NCI-H146 (cell line): ENCODE results near the gene LZTR1.
A peak's percentile ranks its signal among the peaks of the same experiment; 100 is the strongest.
"Not testable (repeated sequence)": the region's sequence is repeated elsewhere in the genome, so short reads cannot be mapped to it uniquely, and the experiment has no call there.

Experiments
- DNase-seq: peaks from one replicate; lab custom pipeline; 2025; lab: John Stamatoyannopoulos, UW

Gene LZTR1

DNA sequence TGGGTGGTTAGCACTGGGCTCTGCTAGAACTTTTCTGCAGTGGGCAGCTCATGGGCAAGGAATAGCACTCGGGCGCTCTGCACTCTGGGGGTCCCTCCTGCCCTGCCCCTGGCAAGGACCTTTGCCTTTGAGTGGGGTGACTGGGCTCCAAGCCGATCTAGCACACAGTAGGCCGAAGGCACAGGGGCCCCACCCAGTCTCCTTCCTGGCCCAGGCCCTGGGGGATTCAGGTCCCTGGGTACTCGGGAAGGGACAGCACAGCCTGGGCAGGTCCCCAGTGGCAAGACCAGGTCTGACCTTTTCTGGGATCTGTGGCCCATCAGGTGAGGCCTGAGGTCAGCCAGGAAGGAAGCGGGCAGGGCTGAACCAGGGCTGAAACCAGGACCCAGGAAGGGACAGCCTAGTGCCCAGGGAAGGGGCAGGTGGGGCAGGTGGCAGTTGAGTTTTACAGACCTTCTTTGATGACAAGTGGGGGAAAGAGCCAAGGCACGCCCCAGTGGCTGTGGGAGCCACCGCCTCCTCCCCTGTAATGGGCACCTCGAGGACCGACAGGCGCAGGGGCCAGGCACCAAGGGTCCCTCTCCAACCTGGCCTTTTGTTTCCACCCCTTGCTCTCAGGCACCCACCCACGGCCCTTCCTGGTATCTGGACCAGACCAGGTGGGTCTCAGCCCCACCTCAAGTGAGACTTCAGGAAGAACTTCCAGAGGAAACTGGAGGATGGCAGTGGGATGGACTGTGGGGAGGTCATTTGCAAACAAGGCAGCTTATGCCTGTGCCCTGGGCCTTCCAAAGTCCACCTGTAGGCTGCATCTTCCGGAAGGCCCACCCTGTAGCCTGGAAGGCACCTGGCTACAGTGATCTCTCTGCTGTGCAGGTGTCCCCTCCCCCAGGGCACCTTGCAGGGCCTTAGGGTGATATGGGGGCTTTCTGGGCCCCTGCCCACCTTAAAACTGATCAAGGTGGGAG lies 15.9 kb upstream of the LZTR1 start:
- DNase-seq: no peak

DNA sequence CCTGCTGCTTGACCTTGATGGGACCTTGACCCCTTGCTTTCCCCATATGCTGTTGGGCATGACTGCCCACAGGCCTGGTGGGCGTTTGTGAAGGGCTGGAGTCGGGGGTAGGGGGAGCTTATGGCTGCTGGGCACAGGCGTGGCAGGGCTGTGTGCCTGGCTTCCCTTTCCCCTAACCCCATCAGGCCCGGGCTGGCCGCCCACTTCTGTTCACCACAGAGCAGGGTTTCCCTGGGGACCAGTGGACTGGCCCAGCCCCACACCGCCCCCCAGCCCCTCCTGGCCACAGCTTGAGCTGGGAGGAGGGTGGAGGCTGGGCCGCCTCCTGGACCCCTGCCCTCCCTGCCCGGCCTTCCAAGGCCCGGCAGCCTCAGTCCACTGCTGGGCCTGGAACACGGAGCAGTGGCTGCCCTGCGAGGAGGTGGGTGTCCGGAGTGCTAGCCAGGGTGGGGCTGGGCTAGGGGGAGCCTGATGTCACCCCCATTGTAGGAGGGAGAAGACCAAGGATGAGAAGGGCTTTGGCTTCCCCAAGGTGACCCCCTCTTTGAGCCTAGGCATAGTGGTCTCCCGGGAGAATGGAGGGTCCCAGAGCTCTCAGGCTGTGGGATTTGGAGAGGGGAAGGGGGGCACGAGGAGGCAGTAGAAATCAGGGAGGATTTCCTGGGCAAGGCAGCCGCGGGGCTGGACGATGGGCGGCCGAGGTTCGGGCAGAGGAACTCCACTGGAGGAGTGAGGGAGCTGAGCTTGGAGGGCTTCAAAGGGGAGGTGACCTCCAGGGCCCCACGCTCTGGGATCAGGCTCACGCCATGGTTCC lies 15.0 kb upstream of the LZTR1 start, which contains the start of gene AIFM3:
AIFM3 (plus strand) TSS at position 373 of the 814 bp plus-strand sequence. CDS start 690 bp downstream, outside the sequence.
- no peak for DNase-seq

DNA sequence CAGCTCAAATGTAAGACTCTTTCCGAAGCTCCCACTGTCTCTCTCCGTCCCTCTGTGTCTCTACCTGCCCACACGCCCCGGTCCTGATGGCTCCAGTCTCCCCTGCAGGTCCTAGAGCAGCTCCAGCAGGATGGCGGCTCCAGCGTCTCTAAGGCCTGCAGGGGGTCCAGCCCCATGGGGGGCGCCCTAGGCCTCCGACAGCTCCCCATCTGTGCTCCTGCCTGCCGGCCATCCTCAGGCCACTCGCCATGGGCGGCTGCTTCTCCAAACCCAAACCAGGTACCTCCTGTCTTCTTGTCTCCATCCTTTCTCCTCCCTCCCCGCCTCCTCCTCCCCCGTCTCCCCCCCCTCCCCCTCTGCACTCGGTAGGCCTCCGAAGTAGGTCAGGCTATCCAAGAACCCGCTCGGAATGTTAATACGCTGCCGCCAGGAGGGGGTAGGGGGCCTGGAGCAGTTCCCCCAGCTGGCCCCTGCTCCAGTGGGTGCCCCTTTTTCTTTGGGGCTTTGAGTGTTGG lies 14.3 kb upstream of the LZTR1 start:
- no peak for DNase-seq

DNA sequence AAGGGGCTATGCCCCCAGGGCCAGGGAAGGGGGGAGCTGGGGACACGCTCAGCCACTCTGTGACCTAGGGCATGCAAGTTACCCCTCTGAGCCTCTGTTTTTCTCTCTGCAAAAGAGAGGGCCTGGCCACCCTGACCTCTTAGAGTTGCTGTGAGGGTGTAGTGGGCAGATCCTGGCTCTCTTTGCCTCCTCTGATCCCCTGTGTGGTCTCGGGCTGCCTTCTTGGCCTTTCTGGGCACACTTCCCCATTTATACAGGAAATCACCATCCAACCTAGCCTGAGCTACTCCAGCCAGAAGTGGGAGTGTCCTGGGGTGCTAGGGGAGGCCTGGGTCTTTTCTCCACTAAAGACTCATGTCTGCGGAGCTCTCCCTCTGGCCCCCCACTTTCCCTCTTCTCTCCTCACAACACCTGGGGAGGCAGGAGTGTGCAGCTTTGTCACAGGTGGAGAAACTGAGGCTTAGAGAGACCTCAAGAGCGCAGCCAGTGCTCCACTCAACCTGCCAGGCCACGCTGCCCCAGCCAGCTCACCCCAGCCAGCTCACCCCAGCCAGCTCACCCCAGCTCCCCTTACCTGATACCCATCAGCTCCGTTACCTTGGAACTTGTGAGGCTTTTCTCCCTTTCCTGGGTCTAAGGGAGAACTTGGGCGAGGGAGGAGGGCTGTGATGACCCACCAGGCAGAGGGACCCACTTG lies 13.7 kb upstream of the LZTR1 start:
- DNase-seq: no peak

DNA sequence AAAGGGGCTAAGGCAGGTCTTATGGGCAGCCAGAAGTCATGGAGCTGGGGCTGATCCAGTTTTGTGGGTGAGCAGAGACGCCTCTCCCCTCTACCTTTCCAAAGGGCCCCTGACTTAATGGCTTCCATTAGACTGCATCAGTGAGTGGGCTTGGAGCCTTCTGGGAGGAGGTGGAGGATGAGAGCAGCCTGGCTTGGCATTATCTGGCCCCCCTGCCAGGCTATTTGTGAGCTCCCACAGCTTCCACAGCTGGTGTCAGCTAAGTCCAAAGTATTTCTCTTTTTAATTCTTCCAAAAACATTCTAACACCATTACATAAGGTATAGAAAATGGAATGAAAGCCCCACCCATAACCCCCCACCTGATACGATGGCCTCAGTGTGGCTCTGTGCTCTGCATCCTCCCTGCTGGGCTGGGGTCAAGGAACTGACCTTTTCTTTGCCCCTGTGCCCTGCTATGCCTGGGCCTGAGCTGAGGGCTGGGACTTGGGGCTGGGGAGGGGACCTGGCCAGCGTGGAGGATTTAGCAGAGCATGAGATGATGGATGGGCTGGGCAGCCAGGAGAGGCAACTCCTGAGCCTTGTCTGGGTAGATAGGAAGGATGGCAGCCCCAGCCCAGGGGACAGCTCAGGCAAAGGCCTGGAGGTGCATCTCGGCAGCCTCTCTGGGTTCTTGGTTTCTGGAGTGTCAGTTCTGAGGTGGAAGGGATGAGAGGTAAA lies 11.0 kb upstream of the LZTR1 start:
- peak; percentile 35 for DNase-seq

DNA sequence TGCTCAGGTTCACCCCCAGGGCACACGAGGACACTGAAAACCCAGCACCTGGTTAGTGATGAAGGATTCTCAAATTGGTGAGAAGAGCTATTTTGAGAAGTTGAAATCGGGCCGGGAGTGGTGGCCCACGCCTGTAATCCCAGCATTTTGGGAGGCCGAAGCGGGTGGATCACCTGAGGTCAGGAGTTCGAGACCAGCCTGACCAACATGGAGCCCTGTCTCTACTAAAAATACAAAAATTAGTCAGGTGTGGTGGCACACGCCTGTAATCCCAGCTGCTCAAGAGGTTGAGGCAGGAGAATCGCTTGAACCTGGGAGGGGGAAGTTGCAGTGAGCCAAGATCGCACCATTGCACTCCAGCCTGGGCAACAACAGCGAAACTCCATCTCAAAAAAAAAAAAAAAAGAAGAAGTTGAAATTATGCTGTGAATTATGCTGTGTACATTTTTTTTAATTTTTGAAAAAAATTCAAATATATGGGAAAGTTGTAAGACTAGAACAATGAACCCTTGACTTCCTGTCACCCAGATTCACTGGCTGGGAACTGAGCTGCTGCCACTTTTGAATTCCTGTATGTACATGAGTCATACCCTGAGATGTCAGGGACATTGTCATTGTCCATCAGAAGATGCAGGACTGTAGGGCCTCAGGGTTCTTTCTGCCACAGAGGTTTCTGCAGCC lies 9.9 kb upstream of the LZTR1 start:
- DNase-seq: not testable (repeated sequence)

DNA sequence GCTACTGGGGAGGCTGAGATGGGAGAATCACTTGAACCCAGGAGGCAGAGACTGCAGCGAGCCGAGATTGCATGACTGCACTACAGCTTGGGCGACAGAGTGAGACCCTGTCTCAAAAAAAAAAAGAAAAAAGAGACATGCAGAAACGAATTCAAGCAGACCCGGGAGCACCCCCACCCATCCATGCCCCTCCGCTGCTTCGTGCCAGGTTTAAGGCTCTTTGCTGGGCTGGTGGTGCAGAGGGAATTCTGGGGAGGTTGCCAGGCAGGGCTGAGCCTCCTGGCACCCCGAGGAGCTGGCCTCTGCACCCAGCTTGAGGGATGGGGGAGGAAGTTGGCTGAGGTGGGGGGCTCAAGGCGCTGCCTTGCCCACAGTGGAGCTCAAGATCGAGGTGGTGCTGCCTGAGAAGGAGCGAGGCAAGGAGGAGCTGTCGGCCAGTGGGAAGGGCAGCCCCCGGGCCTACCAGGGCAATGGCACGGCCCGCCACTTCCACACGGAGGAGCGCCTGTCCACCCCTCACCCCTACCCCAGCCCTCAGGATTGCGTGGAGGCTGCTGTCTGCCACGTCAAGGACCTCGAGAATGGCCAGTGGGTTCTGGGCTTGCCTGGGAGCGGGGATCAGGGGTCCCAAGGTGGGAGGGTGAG lies 9.0 kb upstream of the LZTR1 start:
- DNase-seq: no peak

DNA sequence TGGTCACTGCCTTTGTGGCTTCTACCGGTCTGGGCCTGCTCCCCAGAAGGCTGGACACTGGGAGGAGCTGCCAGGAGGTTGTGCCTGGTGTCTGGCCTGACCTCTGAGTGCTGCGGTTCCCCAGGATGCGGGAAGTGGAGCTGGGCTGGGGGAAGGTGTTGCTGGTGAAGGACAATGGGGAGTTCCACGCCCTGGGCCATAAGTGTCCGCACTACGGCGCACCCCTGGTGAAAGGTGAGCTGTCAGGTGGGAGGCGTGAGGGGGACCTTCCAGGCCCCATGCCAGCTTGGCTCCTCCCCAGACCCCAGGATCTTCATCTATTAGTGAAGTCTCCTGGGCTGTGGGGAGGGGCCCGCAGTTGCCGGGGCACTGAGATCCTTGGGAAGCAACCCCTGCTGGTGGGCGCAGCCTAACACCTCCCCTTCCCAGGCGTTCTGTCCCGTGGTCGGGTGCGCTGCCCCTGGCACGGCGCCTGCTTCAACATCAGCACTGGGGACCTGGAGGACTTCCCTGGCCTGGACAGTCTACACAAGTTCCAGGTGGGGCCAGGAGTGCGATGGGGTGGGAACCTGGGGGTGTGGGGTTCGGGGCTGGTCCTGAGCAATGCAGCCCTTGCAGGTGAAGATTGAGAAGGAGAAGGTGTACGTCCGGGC lies 8.3 kb upstream of the LZTR1 start:
- no peak for DNase-seq

DNA sequence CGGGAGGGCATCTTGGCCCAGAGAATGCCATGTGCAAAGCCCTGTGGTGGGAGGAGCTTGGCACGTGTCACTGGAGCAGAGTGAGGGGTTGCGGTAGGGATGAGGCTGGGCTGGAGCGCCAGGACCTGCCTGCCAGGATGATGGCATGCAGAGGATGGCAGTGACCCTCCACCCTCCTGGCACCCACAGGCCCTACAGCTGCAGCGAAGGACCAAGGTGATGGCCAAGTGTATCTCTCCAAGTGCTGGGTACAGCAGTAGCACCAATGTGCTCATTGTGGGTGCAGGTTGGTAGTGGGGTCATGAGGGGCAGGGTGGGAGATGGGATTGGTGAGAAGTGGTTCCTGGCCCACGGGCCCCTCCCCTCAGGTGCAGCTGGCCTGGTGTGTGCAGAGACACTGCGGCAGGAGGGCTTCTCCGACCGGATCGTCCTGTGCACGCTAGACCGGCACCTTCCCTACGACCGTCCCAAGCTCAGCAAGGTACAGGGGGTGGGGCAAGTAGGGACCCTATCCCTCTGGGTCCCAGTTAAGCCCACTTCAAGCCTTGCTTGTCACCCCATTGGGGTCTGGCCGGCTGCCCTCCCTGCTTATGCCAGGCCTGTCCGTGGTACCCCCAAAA lies 7.7 kb upstream of the LZTR1 start:
- no peak for DNase-seq

DNA sequence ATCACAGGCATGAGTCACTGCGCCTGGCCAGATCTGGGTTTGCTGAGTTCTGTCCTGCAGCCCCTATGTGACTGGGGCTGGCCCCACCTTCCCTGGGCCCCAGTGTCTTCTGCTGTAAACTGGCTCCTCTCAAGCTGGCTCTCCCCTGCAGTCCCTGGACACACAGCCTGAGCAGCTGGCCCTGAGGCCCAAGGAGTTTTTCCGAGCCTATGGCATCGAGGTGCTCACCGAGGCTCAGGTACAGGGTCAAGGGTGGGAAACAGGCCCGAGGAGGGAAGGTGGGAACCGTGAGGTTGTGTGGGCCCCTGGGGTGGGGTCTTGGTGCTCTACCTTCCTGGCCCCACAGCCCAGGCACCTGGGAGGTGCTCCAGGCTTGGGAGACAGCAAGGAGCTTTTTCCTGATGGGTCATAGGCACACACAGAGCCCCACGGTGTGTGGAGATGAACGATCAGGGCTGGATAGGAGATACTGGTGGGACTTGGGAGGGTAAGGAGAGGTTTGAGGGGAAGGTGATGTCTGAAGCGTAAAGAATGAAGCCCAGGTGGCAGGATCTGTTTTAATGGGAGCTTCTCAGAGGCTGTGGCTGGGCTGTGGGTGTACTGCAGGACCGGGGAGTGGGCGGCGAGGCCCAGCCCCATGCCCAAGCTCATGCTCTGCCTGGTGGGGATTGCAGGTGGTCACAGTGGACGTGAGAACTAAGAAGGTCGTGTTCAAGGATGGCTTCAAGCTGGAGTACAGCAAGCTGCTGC lies 6.4 kb upstream of the LZTR1 start:
- no peak for DNase-seq

DNA sequence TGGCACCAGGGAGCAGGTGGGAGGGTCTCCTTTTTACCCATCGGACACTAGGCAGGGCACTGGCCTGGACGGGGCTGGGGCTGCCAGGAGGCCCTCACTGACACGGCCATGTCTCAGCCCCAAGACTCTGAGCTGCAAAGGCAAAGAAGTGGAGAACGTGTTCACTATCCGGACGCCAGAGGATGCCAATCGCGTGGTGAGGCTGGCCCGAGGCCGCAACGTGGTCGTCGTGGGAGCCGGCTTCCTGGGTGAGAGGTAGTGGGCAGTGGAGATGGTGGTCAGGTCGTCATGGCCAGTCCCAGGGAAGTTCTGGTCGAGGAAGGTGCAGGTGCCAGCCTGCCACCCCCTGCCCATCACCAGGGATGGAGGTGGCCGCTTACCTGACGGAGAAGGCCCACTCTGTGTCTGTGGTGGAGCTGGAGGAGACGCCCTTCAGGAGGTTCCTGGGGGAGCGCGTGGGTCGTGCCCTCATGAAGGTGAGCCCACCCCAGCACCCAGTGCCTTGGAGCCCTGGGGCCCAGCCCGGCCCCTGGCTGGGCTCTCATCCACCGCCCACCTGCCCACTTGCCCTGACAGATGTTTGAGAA lies 5.7 kb upstream of the LZTR1 start:
- no peak for DNase-seq

DNA sequence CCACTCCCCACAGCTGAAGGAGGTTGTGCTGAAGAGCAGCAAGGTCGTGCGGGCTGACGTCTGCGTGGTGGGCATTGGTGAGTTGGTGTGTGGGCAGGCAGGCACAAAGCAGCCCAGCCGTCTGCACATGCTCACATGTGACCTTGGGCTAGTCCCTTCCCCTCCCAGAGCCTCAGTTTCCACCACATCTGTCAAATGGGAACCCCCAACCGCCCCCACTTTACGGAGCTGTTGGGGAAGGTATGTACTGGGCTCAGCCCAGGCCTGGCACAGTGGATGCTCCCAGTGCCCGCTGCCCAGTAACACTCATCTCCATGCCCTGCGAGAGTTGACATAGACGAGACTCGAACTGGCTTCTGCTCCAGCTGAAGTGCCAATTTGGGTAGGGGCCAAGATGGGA lies 5.1 kb upstream of the LZTR1 start:
- no peak for DNase-seq

DNA sequence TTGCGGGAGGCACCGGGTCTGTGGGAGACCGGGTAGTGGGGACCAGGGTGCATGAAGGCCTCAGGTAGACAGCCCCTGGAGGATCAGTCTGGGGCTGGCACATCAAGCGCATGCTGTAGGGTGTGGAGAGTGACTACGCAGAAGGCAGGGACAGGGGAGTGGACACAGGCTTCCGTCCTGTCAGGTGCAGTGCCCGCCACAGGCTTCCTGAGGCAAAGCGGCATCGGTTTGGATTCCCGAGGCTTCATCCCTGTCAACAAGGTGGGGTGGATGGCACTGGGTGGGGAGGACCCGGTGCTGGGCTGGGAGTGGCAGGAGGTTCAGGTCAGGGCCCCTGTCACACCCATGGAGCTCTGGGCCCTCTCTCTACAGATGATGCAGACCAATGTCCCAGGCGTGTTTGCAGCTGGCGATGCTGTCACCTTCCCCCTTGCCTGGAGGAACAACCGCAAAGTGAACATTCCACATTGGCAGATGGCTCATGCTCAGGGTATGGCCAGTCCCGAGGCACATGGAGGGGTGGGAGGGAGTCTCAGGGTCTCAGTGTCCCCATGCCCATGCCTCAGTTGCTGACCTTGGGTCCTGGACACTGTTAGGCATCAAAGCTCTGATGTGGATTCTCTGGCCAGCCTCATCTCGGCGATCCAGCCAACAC lies 4.5 kb upstream of the LZTR1 start:
- no peak for DNase-seq

DNA sequence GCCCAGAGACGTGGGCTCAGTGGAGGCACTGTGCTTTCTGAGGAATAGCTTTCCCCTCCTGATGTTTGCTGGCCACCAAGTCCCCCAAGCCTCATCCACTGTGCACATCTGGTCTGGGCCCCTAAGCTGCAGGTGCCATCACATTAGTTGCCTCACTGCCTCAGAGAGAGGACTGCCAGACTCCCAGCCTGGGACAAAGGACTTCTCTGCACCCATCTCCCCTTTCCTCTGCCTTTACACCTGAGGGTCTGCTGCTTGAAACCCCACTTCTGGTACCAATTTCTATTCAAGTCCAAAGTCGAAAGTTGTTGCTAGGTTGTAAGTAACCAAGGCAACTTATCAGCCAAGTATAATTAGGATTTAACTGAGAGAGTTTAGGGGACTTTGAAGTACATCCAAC lies 3.7 kb upstream of the LZTR1 start:
- DNase-seq: no peak

DNA sequence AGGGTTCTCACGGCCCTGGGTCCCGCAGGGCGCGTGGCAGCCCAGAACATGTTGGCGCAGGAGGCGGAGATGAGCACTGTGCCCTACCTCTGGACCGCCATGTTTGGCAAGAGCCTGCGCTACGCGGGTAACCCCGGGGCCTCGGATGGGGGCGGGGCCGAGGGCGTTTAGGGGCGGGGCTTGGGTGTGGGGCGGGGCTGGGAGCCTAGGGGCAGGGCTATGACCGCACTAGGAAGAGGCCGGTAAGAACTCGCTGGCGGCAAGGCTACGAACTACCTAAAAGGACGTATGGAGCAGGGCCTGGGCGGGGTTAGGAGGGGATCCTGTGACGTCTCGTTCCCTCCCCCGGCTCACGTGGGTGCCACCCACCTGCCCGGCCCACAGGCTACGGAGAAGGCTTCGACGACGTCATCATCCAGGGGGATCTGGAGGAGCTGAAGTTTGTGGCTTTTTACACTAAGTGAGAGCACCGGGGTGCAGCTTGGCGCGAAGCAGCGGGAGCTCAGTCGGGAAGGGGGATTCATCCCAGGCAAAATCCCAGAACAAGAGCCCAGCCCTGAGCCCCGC lies 2.8 kb upstream of the LZTR1 start:
- DNase-seq: peak; percentile 96

DNA sequence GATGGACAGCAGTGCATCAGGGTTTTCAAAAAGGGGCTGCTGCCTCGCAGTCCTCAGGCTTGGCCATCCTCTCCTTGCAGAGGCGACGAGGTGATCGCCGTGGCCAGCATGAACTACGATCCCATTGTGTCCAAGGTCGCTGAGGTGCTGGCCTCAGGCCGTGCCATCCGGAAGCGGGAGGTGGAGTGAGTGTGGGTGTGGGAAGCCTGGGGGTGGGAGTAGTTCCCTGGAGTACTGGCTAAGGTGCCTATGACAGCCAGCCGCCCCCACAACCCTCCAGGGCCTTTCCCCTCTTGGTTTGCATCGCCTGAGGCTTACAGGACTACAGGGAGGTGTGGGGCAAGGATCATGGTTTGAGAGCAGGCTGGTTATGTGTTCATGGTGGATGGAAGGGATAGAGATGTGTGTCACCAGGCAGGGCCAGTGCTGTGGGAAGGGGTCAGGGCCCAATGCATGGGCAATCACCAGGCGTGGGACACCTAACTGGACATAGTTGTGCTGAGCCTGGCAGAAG lies 2.1 kb upstream of the LZTR1 start:
- DNase-seq: peak; percentile 27

DNA sequence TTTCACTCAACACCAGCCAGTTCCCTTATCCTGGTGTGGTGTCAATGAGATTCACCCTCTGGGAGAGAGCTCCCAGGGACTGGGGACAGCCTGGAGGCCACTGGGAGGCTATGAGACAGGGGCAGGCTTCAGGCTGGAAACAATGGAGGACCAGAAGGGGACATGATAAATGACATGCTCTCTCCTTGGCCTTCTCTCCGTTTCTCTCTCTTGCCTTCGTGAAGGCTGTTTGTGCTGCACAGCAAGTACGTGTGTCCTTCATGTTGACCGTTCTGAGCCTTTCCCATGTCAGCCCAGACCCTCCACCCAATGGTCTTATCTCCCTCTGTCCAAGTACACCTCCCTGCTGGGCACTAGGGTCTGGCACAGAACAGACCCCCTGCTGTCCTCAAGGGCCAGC lies 1.6 kb upstream of the LZTR1 start:
- no peak for DNase-seq
